Left lobe of liver (tissue), 2 donors: ENCODE data around the gene ZBTB34. TPM values are rescaled to one million over a fixed set of nuclear protein-coding genes. Genes with fewer than 3 reads are reported as not detected.
A peak's percentile ranks its signal among the peaks of the same experiment; 100 is the strongest.

Source experiments
- ATAC-seq: fragments of 200-7000 bp; cut with Tn5 transposase; one replicate; pipeline ENCODE4 v1.9.1; 2020; ENCODE audit warnings: mild to moderate bottlenecking, moderate library complexity
- DNase-seq: peaks from one replicate; pipeline ENCODE4 v3.0.0-alpha.2; 2020; ENCODE audit warnings: low spot score
- total RNA-seq: library from RNA; stranded (reverse); gene quantifications from one replicate; pipeline ENCODE4 v1.2.1, GENCODE V29; 2021
- donor health status: DM: no; HTN: no; CAD: no; lungs with moderate emphysema.
- donor health status: DM: no; HTN: yes; CAD: no.

ZBTB34 gene
- total RNA-seq, 1 donor from 2014 or later: 2.7 TPM

GRCh38 chr9:126842977-126843799 is 17.3 kb upstream of the ZBTB34 start:
- peak; percentile 49 for ATAC-seq
- DNase-seq: no peak

DNA sequence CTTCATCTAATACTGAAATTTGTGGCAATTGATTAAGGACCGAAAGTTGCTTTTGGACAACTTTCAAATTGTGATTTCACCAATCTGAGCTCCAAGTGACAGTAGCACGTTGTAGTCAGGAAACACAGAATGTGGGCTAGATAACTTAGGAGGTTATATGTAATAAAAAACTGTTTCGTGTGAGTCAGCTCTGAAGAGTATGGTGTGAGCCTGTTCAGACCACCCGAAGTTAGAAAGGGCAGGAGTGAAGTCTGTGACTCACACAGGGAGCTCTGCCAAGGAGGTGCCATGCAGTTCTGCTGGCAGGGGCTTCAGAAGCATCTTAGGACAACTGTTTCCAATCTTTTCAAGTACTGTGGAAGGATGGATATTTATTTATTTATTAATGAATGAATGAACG is 16.4 kb upstream of the ZBTB34 start:
- DNase-seq: no peak
- no peak for ATAC-seq

DNA sequence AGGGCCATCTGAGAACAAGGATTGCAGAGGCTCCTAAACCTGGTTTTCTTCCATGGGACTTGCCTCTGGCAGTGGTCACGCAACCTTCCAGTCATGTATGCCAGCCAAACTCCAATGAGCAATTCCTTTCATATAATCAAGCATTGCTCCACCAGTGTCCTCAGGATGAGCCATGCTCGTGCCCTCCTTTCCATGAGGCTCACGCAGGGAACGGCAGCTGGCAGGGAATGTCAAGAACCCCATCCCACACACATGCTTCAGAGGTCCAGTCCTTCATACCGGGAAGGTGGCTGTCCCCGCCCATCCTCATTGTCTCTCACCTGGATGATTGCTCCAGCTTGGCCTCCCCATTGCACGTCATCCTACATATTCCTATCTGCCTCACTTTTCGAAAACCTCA is 13.4 kb upstream of the ZBTB34 start:
- DNase-seq: no peak

DNA sequence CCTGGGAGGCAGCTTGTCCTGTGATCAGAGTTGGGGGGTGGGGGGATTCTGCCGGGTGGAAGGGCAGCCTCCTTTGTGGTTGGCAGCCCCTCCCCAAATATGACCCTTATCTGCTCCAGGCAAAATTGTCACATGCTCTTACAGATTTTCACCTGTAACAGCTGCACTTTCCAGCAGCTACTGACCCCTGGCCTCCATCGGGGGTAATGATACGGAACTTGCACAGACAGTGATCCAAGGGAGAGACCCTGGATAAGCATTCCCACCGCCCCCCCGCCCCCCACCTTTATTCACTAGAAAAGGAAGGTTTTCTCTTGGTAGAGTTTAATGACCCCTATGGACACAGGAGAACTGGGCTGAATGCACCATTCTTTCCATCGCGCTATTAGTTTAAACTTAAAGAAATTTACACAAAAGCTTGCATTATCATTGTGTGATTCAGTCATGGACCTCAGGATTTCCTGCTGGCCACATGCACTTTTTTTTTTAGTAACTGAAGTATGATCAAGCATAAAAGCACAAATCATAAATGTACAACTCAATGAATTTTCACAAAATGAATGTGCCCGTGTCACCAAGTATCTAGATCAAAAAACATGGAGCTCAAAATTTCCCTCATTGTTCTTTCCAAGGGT is 10.7 kb upstream of the ZBTB34 start:
- no peak for ATAC-seq
- DNase-seq: no peak

More for the DNA sequence above, 13.4 kb upstream of the ZBTB34 start:
- no peak for ATAC-seq

DNA sequence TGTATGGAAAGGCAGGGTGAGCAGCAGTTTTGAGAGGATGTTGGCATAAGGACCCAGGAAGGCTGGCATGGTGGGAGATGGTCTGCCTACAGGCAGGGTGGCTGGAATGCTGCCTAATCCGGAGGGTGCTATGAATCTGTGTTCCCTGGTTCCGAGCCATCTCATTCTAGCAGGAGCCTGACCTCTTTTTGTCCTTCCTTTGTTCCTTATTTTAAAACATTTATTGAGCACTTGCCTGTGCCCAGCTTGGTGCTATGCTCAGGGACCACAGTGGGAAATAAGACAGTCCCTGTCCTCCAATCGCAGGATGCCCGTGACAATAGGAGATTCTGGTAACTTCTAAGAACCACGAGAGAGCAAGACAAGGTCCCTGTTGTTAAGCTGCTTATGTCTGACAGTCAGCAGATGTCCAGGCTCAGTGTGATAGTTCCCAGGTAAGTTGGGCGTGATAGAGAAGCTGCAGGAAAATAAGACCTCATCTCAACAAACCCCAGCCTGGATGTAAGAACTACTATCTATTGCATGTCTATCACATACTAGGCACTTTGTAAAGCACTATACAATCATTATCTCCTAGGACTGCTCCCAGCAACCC is 9.1 kb upstream of the ZBTB34 start:
- no peak for ATAC-seq
- no peak for DNase-seq

GRCh38 chr9:126852086-126852688 is 8.3 kb upstream of the ZBTB34 start:
- DNase-seq: no peak
- no peak for ATAC-seq

DNA sequence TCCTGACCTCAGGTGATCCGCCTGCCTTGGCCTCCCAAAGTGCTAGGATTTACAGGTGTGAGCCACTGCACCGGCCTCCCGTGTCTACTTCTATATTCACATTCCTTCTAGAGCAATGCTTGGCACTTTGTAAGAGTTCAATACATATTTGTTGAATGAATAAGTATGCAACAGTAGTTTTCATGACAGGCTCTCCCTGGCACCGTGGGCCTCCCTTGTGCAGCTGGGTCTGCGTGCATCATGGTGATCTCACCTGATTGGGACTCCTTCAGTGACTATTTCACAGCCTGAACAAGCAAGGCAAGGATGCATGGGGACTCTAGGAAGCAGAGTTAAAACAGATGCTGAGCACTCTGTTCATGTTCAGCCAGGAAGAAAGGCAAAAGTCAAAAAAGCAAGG is 6.8 kb upstream of the ZBTB34 start:
- DNase-seq: no peak
- ATAC-seq: no peak

DNA sequence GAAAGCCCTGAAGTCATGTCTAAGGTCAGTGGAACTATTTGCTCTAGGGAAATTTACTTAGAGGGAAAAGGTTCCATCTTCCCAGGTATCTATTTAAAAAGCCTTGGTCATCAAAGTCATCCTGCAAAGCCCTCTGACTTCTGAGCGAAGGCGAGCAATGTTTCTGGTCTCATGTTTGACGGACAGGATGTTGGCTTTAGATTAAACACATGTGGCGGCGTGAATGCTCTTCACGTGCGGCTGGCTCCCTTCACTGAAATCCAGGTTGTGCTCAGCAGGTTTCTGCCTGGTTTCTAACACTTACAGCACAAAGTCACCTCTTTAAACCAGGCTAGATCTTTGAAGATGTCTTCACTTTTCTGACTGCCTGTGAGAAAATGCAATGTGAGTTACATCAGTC is 5.7 kb upstream of the ZBTB34 start:
- no peak for DNase-seq
- no peak for ATAC-seq

GRCh38 chr9:126856326-126856877 is 4.0 kb upstream of the ZBTB34 start:
- DNase-seq (no peak), ATAC-seq (no peak)

GRCh38 chr9:126857261-126857960 is 3.0 kb upstream of the ZBTB34 start:
- ATAC-seq (no peak), DNase-seq (peak; percentile 67)

- DNase-seq: no peak
These were observed 1.3 kb upstream of the ZBTB34 start for GRCh38 chr9:126859111-126859510.

DNA sequence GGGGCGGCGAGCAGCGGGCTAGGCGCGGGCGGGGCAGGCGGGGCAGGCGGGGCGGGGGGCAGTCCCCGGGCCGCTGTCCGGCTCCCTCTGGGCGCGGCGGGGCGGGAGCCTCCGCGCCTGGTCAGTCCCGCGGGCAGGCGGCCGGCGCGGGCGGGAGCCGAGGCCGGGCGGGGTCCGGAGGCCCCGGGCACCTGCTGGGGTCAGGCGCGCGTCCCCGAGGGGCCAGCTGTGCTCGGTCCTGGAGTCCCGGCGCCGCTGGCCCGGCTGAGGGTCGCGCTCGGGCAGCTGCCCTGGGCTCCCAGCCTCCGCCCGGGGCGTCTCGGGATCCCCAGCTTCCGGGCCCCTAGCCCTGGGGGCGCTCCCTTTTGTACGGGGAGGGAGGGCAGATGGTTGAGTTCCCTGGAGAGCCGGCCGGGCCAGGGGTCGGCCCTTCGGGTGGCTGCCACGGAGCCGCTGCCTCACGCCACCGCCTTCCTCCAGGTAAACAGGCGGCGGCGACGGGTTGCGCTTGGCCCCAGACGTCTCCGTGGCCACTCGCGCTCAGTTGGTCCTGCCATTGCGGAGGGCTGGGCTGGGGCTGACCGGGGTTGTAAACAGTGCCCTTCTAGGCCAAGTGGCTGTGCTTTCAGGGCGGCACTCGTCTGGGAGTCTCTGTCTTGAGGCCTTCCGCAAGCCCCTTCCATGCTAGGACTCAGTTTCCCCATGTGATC is 473 bp downstream of the ZBTB34 start:
- DNase-seq (no peak), ATAC-seq (peak; percentile 74)

More at GRCh38 chr9:126859111-126859510, 1.3 kb upstream of the ZBTB34 start:
- no peak for ATAC-seq

GRCh38 chr9:126861707-126862103 is 1.3 kb downstream of the ZBTB34 start:
- no peak for DNase-seq
- ATAC-seq: no peak

GRCh38 chr9:126862104-126862761 is 1.8 kb downstream of the ZBTB34 start:
- ATAC-seq (no peak), DNase-seq (no peak)

DNA sequence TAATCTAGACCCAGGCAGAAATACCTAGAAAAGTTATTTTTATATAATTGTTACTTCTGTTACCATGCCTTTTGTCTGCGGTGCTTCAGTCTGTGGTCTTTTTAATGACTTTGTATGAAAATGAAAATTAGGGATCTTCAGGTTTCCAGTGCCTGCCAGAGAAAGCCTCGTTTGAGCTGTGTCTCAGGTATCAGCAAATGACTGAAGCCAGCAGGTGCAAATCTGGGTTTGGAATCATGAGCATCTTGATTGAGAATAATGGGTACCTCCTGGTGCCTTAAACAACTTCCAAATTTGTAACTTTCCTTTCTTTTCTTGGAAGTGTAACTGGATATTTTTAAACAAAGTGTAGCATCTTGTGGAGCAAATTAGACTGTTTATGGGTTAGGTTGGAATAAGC is 4.3 kb downstream of the ZBTB34 start:
- ATAC-seq: no peak
- DNase-seq: no peak

DNA sequence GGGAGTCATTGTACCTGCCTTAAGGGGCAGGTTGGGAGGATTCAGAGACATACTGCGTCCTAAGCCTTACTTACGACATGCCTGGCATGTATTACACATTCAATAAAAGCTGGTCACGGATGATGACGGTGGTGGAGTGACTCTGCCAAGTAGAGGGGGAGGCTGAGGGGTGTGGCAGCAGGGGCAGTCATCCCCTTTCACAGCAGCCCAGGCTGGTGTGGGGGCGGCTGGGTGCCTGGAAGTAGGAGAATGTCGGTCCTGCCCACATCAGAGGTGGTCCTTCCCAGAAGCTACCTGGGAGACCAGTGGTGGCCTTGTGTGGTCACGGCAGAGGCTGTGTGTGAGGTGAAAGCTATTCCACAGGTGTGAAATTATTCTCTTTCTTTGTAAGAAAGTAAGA is 8.9 kb downstream of the ZBTB34 start:
- no peak for ATAC-seq
- no peak for DNase-seq

DNA sequence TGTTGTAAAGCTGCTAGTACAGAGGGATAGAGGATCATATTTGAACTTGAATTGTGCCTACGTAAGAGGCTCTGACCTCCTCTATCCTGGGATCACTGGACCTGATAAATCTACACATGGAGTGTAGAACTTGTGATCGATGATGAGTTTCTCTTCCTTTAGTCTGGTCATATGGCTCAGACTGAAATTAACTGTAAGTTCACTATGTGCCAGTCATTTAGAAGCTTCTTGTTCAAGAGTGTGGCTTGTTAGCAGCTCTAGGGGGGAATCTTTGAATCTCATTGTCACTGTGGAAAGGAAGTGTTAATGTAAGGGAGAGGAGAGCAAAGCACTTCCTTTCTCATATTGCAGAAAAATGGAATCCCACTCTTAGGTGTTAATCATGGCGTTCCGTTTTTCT is 12.1 kb downstream of the ZBTB34 start:
- ATAC-seq (no peak), DNase-seq (no peak)

DNA sequence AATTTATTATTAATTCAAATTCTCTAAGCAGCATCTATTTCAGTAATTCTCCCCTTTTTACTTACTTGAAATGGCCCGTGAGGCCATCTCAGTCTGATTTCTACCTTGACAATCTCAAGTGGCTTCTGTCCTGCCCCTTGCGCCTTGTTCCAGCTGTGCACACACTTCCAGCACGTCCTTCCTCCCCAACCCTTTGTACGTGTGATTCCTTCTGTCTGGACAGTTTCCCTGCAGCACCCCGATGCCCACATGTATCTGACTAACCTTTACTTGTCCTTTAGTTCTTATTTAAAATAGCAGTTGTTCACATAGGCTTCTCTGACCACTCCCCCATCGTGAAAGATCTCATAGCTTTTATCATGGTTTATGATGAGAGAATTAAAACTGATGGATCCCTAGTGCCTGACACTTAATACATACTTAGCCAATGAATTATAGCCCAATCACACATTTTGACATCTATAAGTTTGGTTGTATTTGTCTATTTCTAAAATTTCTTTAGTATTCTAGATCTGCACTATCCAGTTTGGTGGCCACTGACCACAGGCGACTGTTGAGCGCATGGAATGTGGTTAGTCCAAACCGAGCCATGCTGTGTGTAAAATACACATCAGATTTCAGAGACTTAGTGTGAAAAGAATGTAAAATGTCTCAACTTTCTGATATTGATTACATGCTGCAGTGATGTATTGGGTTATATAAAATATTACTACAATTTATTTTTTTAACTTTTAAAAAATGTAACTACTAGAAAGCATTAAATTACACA is 14.3 kb downstream of the ZBTB34 start:
- DNase-seq: no peak
- no peak for ATAC-seq
